Osteocyte (in vitro differentiated cells): ENCODE measurements around the gene TMPRSS9. TPM values are rescaled to one million over a fixed set of nuclear protein-coding genes. Genes with fewer than 3 reads are reported as not detected.

Experiments used
- DNase-seq: peaks from one replicate; pipeline ENCODE4 v3.0.0; 2021; ENCODE audit warnings: mixed read lengths; ENCODE audit not compliant: unreplicated experiment; ENCODE audit errors: extremely low spot score
- H3K27ac Mint-ChIP-seq: one replicate; pipeline ENCODE4 v1.8.0; 2021; ENCODE audit warnings: mild to moderate bottlenecking, mixed read lengths; ENCODE audit not compliant: unreplicated experiment
- H3K27me3 Mint-ChIP-seq: one replicate; pipeline ENCODE4 v1.8.0; 2021; ENCODE audit warnings: mixed read lengths; ENCODE audit not compliant: unreplicated experiment
- H3K36me3 Mint-ChIP-seq: one replicate; pipeline ENCODE4 v1.8.0; 2021; ENCODE audit warnings: mixed read lengths; ENCODE audit not compliant: unreplicated experiment
- H3K4me1 Mint-ChIP-seq: one replicate; pipeline ENCODE4 v1.8.0; 2021; ENCODE audit warnings: mixed read lengths; ENCODE audit not compliant: unreplicated experiment
- H3K4me3 Mint-ChIP-seq: one replicate; pipeline ENCODE4 v1.8.0; 2021; ENCODE audit warnings: mild to moderate bottlenecking, moderate library complexity, mixed read lengths; ENCODE audit not compliant: unreplicated experiment
- H3K9me3 Mint-ChIP-seq: one replicate; pipeline ENCODE4 v1.8.0; 2021; ENCODE audit warnings: mixed read lengths; ENCODE audit not compliant: unreplicated experiment
- total RNA-seq: library from RNA; stranded (reverse); gene quantifications from 2 replicates; pipeline ENCODE4 v1.2.1, GENCODE V29; 2021
- TF ChIP-seq, protein P1 (sequence below): fragments of 200-600 bp; sonication (generic); IDR thresholded peaks from 2 replicates; pipeline ENCODE4 v1.5.0; 2021; ENCODE audit warnings: antibody characterized with exemption, mild to moderate bottlenecking, moderate library complexity

TMPRSS9 gene
- total RNA-seq, 1 donor from 2014 or later: 0.08 TPM

DNA sequence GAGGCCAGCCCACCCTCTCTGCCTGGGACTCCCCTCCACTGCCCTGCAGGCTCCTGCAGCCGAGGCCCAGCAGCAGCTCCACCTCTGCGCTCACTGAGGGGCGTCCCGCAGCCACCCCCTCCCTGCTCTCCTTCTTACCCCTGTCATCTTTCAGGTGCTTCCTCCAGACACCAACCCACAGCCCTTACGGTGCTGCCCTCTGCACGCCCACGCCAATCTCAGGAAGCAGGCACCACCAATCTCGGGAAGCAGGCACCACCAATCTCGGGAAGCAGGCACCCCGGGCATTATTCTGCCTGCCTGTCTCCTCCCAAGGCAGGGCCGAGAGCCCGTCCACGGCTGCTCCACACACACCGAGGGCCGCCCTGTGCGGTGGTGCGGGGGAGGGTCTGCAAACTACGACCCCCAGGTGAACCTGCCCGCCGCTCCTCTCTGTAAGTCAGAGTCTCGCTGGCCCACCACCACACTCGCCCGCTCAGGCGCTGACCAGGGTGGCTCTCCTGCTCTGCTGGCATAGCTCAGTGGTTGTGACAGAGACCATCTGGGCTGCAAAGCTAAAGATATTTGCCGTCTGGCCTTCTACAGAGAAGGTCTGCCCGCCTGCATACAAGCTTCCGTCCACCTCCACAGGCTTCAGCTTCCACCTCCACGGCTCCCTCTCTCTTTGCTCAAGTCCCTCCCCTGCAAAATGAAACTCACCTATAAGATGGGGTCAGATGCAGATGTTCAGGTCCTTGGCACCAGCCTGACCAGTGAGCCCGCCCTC is 34.6 kb upstream of the TMPRSS9 start:
- DNase-seq: no peak
- TF ChIP-seq, protein P1, sequence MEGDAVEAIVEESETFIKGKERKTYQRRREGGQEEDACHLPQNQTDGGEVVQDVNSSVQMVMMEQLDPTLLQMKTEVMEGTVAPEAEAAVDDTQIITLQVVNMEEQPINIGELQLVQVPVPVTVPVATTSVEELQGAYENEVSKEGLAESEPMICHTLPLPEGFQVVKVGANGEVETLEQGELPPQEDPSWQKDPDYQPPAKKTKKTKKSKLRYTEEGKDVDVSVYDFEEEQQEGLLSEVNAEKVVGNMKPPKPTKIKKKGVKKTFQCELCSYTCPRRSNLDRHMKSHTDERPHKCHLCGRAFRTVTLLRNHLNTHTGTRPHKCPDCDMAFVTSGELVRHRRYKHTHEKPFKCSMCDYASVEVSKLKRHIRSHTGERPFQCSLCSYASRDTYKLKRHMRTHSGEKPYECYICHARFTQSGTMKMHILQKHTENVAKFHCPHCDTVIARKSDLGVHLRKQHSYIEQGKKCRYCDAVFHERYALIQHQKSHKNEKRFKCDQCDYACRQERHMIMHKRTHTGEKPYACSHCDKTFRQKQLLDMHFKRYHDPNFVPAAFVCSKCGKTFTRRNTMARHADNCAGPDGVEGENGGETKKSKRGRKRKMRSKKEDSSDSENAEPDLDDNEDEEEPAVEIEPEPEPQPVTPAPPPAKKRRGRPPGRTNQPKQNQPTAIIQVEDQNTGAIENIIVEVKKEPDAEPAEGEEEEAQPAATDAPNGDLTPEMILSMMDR: no peak
- no peaks in the 10 kb centered on the region for H3K9me3 Mint-ChIP-seq
- peaks cover 36% of the 10 kb centered on the region for H3K4me1 Mint-ChIP-seq
- no peak overlapping the region for H3K4me3 Mint-ChIP-seq
- H3K27me3 Mint-ChIP-seq: no peaks in the 10 kb centered on the region
- peaks cover 13% of the 10 kb centered on the region for H3K36me3 Mint-ChIP-seq
- no peak overlapping the region for H3K27ac Mint-ChIP-seq

DNA sequence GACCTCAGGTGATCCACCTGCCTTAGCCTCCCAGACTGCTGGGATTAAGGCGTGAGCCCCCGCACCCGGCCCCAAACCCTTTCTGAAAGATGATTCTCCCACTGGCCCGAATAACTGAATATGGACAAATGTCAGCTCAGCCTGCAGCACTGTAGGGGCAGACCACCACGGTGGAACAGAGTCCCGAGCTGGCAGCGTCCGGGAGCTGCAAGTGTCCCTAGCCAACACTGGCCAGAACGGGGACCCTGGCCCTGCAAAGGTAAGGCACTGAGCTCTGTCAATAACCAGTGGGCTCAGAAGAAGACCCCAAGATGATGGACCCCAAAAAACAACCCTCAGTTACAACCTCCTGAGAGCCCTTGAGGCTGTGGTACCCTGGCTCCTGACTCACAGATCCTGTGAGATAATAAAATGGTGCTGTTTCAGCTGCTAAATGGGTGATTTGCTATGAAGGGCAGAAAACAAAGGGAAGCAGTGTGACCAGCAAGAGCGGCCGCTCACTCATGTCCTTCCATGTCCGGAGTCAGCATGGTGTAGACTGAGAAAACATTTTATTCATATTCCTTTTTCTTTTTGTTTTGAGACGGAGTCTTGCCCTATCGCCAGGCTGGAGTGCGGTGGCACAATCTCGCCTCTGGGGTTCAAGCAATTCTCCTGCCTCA is 33.2 kb upstream of the TMPRSS9 start:
- no peaks in the 10 kb centered on the region for H3K9me3 Mint-ChIP-seq

DNA sequence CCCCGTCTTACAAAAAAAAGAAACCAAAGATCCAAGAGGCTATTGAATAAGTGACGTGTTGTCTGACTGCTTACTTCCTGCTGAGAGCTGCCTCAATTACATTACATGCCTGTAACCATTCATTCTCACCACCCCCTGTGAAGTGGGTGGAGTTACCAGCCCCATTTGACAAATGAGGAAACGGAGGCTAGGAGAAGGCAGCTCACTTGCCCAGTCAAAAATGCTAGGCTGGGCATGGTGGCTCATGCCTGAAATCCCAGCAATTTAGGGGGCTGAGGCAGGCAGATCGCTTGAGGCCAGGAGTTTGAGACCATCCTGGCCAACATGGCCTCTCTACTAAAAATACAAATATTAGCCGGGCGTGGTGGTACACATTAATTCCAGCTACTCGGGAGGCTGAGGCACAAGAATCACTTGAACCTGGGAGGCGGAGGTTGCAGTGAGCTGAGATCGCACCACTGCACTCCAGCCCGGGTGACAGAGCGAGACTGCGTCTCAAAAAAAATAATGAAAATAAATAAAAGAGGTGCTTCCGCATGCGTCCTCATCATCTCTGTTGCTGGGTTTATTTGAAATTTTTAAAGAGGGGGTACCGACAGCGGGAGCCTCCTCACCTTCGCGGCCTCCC is 32.2 kb upstream of the TMPRSS9 start:
- Mint-ChIP-seq H3K4me3 (peak overlapping the region; percentile 100), H3K27ac (peak overlapping the region; percentile 99), H3K36me3 (peaks cover 13% of the 10 kb centered on the region), H3K27me3 (no peaks in the 10 kb centered on the region), H3K4me1 (peaks cover 46% of the 10 kb centered on the region), H3K9me3 (no peaks in the 10 kb centered on the region)
- DNase-seq: no peak
- TF ChIP-seq, protein P1: no peak

More for the DNA sequence above, 33.2 kb upstream of the TMPRSS9 start:
- peak overlapping the region; percentile 99 for H3K27ac Mint-ChIP-seq
- H3K4me3 Mint-ChIP-seq: peak overlapping the region; percentile 100
- TF ChIP-seq, protein P1: no peak
- H3K4me1 Mint-ChIP-seq: peaks cover 46% of the 10 kb centered on the region
- no peaks in the 10 kb centered on the region for H3K27me3 Mint-ChIP-seq
- DNase-seq: no peak
- H3K36me3 Mint-ChIP-seq: peaks cover 13% of the 10 kb centered on the region

DNA sequence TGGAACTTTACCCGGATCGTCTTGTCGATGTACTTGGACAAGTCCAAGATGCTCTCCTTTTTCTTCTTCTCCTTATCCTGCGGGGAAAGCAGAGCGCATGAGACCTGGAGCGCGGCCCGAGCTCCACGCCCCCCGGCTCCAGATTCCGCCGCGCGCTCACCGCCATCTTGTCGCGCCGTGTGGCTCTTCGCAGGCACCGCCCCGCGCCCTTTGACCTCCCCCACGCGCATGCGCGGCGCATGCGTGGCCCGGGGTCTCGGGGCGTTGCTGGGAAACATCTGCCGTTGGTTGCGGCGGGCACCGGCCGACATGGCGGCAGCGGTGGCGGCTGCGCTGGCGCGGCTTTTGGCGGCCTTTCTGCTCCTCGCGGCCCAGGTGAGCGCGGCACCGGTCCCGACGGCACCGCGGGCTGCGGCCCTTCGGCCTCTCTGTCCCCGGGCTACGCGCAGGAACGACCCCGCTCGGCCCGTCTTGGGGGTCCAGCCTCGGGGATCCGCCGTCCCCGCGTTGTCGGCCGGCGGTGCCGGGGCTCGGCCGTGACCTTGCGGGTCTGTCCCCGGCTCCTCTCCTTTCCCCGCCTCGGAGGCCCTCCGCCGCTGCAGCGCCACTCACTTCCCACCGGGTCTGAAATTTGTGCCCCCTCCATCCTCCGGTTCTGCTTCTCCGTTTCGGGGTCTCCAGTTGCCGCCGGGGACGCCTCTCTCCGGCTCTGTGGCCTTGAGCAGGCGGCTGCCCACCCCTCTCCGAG is 31.5 kb upstream of the TMPRSS9 start, which contains the start of the genes LSM7 and SPPL2B:
LSM7 (minus strand) TSS at position 186 of the 748 bp plus-strand sequence; CDS start at position 166, 20 bp downstream.
SPPL2B (plus strand) TSS at position 284 of the 748 bp plus-strand sequence; CDS start at position 310, 26 bp downstream.
- TF ChIP-seq, protein P1: no peak
- Mint-ChIP-seq H3K9me3 (no peaks in the 10 kb centered on the region), H3K36me3 (peaks cover 13% of the 10 kb centered on the region), H3K4me3 (peak within 1 kb of the TSS; percentile 100), H3K4me1 (peaks cover 46% of the 10 kb centered on the region), H3K27me3 (no peaks in the 10 kb centered on the region), H3K27ac (peak within 1 kb of the TSS; percentile 99)
- peak; percentile 97 for DNase-seq
